ENCODE results near the gene ARID4B. TPM values are rescaled to one million over a fixed set of nuclear protein-coding genes. Genes with fewer than 3 reads are reported as not detected.

The ARID4B gene
- total RNA-seq, 1 donor = 36.7 TPM

GRCh38 chr1:235199441-235199840 is 128.5 kb downstream of the ARID4B start:
- peak; percentile 82 for DNase-seq (ENCODE audit: low read depth)
- no peak overlapping the region for H3K4me3 ChIP-seq (ENCODE audit: low read depth, low read length)
- TF ChIP-seq CTCF (IDR thresholded peaks at IDR 0.05; ENCODE audit: insufficient read depth, low read length) = peak; percentile 59

DNA sequence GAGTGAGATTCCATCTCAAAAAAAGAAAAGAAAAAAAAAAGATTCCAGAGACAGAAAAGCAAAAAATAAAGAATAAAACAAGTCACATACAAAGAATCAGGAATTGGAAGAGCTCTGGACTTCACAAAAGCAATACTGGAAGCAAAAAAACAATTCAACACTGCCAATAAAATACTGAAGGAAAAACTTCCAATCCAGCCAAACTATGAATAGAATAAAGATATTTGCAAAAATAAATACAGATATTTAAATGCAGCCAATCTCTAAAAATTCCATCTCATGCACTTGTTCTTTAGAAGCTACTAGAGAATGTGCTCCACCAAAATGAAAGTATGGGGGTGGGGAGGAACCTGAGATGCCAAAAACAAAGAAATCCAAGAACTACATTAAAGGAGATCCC is 137.5 kb downstream of the ARID4B start:
- TF ChIP-seq CTCF (IDR thresholded peaks at IDR 0.05; ENCODE audit: insufficient read depth, low read length) = no peak
- no peak overlapping the region for H3K4me3 ChIP-seq (ENCODE audit: low read depth, low read length)
- DNase-seq (ENCODE audit: low read depth) = no peak

DNA sequence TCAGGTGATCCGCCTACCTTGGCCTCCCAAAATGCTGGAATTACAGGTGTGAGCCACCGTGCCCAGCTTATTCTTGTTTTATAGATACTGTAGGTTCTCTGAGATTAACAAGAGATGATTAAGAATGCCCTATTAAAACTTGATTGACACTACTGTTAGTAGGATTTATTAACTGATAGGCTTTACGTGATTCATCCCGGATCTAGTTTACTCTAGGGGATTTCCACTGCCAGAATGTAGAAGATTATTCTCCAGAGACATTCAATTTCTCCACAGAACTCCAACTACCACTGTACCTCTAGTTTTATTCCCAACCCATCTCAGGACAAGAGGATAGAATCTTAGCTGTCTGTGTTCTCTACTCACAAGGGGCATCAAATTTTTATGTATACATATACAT is 140.7 kb downstream of the ARID4B start:
- H3K4me3 ChIP-seq (ENCODE audit: low read depth, low read length) = no peak overlapping the region
- DNase-seq (ENCODE audit: low read depth) = no peak
- TF ChIP-seq CTCF (IDR thresholded peaks at IDR 0.05; ENCODE audit: insufficient read depth, low read length) = no peak

GRCh38 chr1:235181561-235182245 is 146.3 kb downstream of the ARID4B start:
- TF ChIP-seq CTCF (IDR thresholded peaks at IDR 0.05; ENCODE audit: insufficient read depth, low read length) = no peak
- no peak for DNase-seq (ENCODE audit: low read depth)
- H3K4me3 ChIP-seq (ENCODE audit: low read depth, low read length) = no peak overlapping the region

- no peak for DNase-seq (ENCODE audit: low read depth)
Observed at GRCh38 chr1:235180916-235181460, 147.0 kb downstream of the ARID4B start.

DNA sequence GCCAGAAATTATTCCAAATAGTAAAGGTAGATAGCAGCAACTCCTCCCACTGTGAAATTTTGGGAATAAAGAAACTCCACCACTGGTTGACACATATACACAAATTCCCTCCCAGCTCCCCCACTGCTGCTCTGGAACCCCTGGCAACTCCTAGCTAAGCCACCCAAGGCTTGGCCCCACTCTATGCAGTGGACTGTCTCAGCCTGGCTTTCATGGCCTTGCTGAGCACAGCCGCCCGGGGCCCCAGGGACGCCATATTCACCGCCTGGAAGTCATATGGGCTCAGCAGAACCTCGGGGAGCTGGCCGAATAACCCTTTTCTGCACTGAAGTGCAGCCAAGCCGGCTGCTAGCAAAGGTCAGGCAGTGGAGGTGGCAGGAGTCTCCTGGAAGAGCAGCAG is 151.5 kb downstream of the ARID4B start:
- TF ChIP-seq CTCF (IDR thresholded peaks at IDR 0.05; ENCODE audit: insufficient read depth, low read length) = no peak
- DNase-seq (ENCODE audit: low read depth) = no peak
- no peak overlapping the region for H3K4me3 ChIP-seq (ENCODE audit: low read depth, low read length)

More at GRCh38 chr1:235180916-235181460, 147.0 kb downstream of the ARID4B start:
- no peak for TF ChIP-seq CTCF (IDR thresholded peaks at IDR 0.05; ENCODE audit: insufficient read depth, low read length)
- H3K4me3 ChIP-seq (ENCODE audit: low read depth, low read length) = no peak overlapping the region
